AG20443 (cell line): ENCODE measurements around the gene KIAA1217.
A peak's percentile ranks its signal among the peaks of the same experiment; 100 is the strongest.

Experiments used
- DNase-seq: peaks from one replicate; pipeline ENCODE4 v3.0.0; 2012; ENCODE audit warnings: low spot score, mixed read lengths

Gene KIAA1217, protein sequence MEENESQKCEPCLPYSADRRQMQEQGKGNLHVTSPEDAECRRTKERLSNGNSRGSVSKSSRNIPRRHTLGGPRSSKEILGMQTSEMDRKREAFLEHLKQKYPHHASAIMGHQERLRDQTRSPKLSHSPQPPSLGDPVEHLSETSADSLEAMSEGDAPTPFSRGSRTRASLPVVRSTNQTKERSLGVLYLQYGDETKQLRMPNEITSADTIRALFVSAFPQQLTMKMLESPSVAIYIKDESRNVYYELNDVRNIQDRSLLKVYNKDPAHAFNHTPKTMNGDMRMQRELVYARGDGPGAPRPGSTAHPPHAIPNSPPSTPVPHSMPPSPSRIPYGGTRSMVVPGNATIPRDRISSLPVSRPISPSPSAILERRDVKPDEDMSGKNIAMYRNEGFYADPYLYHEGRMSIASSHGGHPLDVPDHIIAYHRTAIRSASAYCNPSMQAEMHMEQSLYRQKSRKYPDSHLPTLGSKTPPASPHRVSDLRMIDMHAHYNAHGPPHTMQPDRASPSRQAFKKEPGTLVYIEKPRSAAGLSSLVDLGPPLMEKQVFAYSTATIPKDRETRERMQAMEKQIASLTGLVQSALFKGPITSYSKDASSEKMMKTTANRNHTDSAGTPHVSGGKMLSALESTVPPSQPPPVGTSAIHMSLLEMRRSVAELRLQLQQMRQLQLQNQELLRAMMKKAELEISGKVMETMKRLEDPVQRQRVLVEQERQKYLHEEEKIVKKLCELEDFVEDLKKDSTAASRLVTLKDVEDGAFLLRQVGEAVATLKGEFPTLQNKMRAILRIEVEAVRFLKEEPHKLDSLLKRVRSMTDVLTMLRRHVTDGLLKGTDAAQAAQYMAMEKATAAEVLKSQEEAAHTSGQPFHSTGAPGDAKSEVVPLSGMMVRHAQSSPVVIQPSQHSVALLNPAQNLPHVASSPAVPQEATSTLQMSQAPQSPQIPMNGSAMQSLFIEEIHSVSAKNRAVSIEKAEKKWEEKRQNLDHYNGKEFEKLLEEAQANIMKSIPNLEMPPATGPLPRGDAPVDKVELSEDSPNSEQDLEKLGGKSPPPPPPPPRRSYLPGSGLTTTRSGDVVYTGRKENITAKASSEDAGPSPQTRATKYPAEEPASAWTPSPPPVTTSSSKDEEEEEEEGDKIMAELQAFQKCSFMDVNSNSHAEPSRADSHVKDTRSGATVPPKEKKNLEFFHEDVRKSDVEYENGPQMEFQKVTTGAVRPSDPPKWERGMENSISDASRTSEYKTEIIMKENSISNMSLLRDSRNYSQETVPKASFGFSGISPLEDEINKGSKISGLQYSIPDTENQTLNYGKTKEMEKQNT (N-terminal part only)

DNA sequence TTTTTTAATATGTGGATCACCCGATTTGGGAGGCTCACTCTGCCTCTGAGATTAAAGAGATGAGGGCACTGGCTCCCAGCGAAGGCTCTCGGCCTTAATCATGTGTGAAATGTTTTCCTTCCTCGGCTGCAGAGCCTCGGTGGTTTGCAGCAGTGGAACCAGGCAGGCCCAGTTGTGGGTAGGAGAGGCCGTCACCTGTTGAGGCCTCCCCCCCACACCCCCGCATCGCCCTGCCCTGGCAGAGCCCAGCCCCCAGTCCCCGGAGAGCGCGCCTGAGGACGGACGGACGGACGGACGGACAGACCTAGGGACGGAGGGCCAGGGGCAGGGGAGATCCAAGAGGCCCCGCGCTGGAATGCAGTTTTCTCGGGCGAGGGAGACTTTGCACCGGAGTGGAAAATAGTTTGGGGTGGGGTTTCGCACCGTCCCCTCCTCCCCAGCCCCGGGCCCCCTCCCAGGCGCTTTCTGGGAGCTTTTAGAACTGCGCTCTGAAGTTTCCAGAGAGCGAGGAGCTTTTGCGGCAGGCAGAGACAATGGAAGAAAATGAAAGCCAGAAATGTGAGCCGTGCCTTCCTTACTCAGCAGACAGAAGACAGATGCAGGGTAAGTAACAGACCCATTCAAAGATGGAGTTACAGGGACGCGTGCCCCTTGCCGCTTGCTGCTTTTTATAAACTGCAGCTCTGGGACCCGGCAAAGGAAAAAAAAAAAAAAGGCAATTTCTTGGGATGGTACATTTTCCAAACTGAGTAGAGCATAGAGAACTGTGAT lies at the start of gene KIAA1217:
TSS of gene KIAA1217 (plus strand) at position 478 of the 771 bp plus-strand sequence. CDS start at position 534, 56 bp downstream.
- peak; percentile 49 for DNase-seq

DNA sequence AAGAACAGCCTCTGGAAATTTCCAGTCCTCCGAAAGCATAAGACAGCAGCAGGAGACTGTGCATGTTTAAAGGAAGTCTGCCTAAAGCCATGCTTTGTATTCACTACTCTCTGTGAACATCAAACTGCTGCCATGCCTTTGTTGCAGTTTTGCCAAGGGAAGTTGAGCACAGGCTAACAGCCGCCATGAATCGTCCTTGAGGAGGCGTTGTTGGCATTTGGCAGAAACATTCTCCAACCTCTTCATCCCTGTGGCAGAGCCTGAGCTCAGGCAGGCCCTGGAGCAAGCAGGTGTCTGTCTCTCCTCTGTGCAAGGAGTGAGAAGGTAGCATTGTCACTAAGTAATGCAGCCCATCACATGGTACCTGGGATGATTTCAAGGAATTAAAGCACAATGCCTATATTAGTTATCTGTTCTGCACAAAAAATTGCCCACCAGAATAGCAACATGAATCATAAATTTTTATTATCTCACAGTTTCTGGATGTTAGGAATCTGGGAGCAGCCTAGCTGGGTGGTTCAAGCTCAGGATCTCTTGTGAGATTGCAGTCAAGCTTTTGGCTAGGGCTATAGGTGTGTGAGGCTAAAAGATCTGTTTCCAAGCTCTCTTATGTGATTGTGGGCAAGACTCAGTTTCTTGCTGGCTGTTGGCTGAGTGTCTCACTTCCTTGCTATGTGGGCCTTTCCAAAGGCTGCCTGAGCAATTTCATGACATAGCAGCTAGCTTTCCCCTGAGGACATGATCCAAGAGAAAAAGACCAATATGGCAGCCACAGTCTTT lies 46.5 kb upstream of the KIAA1217 start:
- no peak for DNase-seq

DNA sequence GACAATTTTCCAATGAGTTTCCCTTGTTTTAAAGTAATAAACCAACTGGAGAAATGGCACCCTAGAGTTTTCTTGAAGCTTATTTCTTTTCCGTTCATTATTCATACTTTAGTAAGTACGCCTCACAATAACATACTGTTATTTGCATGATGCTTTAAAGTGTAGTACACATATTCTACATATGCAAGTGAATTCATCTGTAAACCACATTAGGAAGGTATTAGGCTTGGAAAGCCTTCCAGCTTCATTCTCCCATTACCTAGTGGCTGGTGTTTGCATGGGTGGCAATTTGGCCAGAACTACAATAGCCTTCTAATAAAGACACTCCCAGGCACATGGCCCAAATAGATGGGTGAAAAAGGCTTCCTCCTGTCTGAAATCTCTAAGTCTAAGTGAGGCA lies 45.5 kb upstream of the KIAA1217 start:
- DNase-seq, result no peak

DNA sequence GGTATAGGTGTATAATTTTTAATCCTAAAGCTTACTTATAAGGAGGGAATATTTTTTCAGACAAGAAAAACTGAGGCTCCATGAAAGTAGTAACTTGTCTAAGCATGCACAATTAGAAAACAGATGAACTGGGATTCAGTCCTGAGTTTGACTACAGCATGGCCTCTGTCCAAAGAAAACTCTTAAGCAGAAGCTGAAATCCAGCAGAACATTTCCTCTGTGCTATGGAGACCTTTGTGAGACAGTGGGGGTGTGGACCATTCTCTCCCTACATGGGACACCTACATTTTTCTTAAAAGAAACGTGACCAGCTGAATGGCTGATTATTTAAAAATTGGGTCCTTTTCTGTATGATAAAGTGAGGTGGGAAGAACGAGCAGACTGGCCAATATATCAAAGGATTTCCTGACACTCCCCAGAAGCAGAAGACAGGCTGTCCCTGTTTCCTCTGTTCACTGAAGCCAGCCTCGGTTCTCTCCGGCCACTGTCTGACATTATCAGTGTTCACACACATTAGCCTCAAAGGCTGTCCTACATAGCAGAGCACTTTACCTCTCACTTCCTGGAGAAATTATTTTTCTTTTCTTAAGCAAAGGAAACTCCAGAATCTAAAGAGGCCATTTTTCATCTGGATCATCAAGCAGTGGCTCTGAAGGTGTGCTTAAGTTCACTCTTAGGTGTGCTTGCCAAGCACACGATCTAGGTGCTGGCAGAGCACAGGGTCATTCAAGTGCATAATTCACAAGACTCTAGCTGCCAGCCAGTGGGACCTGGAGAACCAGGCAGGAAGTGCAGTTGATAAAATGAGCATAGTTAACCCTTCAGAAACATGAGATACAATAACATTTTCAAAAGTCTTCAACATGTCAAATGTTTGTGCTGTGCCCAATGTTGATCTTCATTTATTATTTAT lies 40.4 kb upstream of the KIAA1217 start:
- no peak for DNase-seq

DNA sequence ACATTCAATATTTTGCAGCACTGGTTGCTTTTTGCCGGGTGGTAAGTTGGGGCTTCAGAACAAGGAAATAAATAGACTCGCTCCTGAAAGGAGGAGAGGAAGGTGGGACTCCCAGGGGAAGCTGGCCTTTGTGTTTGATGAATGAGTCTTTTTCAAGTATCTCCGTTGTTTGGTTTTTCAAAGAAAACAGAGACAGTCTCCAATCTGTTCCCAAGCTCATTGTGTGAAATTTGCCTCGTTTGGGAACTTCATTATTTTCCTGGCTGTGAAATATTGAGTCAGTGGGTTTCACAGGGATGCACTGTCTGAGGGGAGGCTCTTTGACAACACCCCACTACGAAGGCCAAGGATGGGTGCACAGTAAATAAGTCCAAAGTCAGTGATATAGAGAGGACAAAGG lies 38.7 kb upstream of the KIAA1217 start:
- DNase-seq, result no peak

DNA sequence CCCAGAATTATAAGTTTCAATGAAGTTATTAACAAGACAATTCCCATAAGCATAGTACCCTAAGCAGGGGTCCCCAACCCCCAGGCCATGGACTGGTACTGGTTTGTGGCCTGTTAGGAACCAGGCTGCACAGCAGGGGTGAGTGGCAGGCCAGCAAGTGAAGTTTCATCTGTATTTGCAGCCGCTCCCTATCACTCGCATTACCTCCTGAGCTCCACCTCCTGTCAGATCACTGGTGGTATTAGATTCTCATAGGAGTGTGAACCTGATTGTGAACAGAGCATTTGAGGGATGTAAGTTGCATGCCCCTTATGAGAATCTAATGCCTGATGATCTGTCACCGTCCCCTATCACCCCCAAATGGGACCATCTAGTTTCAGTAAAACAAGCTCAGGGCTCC lies 36.0 kb upstream of the KIAA1217 start:
- DNase-seq, result no peak

DNA sequence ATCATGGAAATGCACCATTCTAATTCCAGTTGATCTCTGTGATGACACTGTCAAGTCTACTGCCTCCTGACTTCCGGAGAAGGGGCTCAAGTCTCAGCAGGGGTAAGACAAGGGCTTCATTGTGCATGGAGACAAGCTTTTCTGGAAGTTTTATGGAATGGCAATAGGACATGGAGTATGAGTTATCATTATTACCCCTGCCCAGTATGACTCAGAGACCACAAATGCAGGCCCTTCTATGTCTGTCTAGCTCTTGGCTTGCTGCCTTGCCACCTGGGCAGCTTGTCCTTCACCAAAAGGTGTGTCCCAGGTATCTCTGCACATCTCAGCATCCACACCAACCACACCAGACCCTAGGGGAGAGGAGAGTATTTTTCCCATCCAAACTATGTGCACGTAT lies 34.9 kb upstream of the KIAA1217 start:
- no peak for DNase-seq

DNA sequence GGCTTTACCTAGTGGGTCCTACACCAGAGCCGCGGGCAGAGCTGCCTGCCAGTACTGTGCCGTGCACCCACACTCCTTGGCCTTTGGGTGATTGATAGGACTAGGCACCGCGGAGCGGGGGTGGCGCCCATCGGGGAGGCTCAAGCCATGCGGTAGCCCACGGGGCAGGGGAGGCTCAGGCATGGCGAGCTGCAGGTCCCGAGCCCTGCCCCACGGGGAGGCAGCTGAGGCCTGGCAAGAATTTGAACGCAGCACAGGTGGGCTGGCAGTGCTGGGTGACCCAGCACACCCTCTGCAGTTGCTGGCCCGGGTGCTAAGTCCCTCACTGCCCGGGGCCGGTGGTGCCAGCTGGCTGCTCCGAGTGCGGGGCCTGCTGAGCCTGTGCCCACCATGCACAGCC lies 32.3 kb upstream of the KIAA1217 start:
- no peak for DNase-seq

DNA sequence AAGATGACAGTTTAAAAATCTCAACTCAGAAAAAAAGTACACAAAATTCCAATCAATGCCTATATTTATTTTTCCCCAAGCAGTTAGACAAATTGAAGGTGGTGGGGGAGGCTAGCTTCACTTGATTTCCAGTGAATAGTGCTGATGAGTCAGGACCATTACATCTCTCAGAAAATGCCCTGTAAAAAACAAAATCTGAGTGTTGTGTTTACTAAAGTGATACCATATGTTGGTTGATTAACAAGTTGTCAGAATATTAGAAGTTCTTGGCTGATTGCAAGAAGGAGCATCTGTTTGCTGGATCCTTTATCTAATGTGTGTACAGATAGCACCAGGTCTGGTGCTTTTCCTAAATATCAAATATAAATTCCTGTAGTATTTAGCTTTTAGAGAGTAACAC lies 31.3 kb upstream of the KIAA1217 start:
- DNase-seq, result no peak

DNA sequence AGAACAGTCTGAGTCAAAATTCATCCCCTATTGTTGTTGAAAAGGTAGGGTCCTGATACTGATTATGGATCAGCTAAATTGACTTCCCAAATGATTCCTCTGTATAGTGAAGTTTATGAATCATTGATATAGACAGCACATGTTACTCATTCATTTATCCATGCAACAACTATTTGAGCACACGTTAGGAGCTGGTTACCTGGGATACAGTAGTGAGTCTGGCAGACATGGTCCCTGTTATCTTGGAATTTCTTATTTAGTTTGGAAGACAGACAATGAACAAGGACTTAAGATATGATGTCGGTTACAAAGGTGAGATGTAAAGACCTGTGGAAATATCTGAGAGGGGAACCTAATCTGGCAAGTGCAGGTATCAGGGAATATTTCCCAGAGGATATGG lies 28.0 kb upstream of the KIAA1217 start:
- DNase-seq, result no peak

DNA sequence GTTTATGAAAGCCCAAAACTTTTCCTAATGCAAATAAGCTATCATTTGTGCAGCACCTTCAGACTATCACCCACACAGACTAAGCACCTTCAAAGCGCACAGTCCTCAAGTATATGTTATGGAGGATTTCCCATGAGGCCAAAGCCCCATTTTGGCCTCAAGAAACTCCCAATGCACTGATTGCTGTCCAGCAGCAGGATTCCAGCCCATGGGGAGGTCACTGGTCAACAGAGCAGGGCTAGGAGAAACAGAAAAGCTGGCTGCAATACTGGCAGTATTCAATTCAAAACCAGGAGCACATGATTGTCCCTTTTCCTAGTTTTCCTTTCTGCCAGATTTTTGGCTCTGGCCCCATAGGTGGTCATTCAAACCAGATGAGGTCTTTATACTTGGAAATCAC lies 24.5 kb upstream of the KIAA1217 start:
- no peak for DNase-seq

DNA sequence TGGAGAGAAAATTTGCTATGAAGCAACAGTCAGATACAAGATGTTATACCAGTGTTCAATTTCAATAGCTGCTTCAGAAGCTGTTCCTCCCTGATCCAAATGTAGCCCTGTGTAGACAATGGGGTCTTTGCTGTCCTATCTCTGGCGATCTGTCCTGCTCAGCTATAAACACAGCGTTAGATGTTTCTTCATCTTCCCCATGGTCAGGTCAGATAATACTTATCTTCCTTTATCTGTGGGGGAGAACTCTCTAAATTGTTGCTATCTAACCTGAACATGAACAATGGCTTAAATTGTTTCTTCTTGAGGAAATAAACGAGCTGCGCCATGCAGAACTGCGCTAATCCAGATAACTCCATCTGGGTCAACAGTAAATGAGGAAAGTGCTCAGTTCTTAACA lies 15.6 kb upstream of the KIAA1217 start:
- DNase-seq, result no peak

DNA sequence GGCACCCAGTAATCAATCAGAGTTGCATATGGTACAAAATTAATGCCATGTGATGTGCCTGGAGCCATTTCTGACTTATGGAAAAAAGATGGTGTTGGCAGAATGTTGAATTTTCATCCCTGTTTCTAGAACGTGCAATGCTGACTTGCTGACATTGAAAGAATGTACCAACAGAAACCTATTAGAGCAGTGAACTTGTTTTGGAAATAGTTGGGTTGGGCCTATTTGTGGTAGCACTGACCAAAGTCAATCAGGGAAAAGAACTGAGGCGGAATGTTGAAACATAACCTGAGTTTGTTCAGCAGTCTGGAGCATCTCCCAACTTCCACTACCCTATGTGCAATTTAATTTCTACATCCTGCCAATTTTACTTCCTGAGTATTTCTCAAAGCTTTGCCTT lies 11.7 kb upstream of the KIAA1217 start:
- no peak for DNase-seq

DNA sequence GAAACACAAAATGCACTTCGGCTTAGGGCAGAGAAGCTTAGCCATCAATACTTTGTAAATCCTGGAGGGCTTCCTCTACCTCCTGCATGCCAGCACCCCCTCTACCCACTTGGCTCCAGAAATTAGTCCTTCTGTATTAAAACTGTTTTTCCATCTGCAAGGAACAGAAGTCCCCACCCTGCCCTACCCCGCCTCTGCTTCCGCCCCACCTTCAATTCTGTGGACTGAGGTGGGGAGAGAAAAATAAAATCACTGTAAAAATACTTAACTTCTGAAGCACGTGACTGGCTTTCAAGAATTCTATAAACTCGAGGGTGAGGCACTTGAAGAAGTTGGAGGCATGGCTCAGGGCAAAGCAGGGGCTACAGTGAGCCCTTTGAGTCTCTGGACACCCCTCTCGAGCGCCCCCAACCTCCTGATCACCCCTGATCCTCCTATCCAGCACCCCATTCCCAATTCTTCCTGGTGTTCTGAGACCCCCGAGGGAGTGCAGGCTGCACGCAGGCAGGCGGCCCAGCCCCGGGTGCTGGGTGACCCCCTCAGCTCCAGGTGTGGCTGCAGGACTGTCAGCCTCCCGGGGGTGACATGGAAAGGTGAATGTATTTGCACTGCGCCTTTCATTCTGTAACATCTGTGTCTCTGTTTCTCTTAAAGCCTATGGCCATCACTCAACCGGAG lies 7.3 kb upstream of the KIAA1217 start:
- DNase-seq, result no peak

DNA sequence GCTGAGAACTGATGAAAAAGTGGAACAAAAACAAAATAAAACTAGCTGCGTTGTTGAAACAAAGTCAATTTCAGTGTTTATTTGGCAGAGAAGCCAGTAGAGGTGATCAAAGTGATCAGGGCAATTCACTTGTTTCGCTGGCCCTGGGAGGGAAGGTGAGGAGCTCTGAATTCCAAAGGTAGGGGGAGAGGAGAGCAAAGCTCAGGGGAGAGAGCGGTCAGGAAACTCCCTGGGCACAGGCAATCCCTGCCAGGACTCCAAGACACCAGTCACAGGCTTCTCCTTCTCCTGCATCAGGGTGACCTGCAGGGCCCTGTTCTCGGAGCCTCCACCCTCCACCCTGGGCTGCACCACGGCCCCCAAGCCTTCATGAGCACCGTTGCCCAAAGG lies 6.8 kb upstream of the KIAA1217 start:
- DNase-seq, result no peak

DNA sequence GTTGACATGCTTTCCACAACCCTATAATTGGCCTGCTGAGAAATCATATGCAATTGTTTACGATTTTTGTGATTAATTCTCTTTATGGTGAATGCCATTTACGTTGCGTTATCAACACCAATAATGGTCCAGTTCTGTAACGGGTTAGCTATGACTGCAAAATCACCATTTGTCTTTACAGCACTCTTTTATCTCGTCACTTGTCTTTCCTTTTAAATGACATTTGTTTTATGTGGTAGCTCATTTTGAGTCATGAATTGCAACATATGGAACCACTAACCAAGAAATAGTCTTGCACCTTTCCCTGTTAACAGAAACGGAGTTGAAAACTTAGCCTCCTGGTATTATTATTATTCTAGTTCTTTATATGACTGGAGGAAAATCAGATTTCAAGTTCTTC lies 3.1 kb upstream of the KIAA1217 start:
- no peak for DNase-seq

DNA sequence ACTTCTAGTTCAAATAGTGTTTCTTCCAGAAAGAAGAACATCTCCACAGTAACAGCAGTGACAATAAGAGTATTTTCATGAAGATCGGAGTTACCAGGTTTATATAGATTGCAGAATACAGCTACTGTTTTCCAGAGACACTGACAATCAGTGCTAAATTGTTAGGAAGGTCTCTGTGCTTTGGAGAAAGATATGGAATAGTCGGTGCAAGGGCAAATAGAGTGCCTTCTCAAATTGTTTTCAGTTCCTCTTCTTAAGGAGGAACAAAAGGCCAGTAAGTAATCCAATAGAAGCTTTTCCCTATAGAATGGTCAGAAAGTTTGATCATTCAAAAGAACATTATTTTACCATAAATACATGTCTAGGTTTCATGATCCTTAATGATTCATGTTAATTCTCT lies 2.6 kb upstream of the KIAA1217 start:
- DNase-seq, result no peak

DNA sequence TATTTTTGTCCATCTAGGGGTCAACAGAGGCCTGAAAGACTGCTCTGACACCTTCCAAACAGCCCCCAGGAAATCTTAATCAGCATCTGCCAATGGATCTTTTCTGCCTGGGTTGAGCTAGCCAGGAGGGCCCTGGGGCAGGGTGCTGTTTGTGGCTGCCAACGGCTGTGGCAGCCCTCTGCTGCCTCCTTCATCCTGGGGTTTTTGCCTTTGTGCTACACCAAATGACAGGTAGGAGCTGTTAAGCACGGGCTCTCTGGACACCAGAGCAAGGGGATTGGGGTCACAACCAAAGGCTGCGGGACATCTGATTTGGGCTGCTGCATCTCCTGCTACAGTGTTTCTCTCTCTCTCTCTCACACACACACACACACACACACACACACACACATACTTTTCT lies 2.0 kb upstream of the KIAA1217 start:
- DNase-seq, result no peak

DNA sequence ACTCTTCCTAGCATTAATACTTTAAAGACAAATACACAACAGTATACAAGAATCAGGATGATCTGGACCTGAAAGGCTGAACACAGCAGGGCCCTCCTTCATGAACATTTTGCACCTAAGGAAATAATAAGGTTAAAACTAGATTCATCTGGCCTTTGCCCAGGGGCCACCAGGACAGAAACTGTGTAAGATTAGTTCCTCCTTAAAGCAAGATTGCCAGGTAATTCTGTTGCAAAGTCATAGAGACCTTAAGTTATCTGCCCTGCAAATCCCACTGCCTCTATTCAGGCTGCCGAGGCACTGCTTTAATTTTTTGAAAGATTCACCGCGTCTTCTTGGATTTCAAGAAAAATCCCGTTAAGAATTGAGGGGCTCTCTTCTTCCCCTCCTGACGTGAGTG lies 1.6 kb upstream of the KIAA1217 start:
- DNase-seq, result no peak
